ENCODE measurements around the gene PDE5A.

GRCh38 chr4:119675391-119675790 is 46.8 kb upstream of the PDE5A start:
- no peak for TF ChIP-seq CTCF (IDR thresholded peaks at IDR 0.05; ENCODE audit: borderline replicate concordance, extremely low read depth, low read length, poor library complexity, severe bottlenecking)
- no peak for TF ChIP-seq EZH2 (IDR thresholded peaks at IDR 0.05; ENCODE audit: borderline replicate concordance, low read depth, low read length, severe bottlenecking)

All from DND-41 (cell line).